HG02610 (cell line): ENCODE data around the gene UBTD1.

Experiments
- ATAC-seq: cut with Tn5 transposase; IDR thresholded peaks from one replicate; pipeline ENCODE4 v1.9.1; 2021; ENCODE audit warnings: mild to moderate bottlenecking, moderate library complexity; ENCODE audit not compliant: unreplicated experiment

Gene UBTD1

DNA sequence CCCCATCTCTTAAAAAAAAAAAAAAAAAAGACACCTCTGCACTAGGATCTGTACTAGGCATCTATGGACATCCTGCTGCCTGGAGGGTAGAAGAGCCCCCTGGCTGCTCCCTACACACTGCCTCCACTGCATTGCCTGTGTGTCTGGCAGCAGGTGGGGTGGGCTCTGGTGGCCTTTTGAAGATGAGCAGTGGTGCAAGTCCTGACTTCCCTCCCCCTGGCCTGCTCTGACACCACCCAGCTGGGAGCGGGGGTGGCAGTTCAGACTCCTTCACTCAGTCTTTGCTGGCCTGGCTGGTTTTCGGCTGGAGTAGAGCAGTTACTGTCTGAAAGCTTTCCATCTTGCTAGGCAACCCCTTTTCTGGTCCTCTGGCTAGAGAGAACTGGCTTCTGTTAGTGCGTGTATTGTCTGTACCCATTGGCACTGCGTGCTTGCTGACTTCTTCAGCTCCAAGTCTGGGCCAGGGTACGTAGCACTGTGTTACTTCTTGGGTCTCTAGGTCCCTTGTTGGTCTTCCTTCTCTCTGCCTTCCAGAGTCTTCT is 108.4 kb downstream of the UBTD1 start:
- no peak for ATAC-seq

DNA sequence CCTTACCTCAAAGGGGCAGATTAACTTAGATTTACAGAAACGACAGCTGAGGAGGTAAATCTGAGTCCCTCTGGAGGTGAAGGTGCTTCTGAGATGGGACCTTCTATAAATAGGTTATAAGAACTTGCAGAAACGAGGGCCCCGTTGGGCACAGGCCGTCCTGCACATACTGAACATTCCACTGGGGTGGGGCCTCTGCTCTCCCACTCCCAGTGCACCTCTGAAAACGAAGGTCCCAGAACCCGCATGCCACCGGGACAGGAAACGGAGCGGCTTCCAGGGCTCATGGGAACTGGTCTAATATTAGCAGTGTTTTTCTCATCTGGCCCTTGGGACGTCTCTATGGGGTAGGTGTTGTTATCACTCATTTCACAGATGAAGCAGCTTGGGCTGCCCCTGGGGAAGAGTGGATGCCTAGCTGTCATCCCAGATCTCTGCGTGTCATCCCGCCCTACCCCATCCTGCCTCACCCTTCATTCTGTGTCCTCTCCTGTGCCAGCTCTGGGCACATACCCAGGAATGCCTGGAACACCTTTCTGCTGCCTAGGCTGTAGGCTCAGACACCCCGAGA is 110.4 kb downstream of the UBTD1 start:
- ATAC-seq, result no peak

DNA sequence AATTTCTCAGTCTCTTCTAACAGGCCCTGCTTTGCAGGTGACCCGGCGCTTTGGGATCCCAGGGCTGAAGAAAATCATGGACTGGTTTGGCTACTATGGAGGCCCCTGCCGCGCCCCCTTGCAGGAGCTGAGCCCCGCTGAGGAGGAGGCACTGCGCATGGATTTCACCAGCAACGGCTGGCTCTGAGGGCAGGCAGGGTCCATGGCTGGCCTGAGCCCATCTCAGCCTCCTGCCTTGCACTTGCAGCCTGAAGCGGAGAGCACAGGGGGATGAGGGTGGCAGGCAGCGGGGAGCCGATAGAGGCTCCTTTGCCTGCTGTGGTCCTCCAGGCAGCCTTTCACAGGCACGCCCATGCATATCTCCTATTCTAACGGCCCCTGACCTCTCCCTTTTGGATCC is 112.7 kb downstream of the UBTD1 start:
- no peak for ATAC-seq

DNA sequence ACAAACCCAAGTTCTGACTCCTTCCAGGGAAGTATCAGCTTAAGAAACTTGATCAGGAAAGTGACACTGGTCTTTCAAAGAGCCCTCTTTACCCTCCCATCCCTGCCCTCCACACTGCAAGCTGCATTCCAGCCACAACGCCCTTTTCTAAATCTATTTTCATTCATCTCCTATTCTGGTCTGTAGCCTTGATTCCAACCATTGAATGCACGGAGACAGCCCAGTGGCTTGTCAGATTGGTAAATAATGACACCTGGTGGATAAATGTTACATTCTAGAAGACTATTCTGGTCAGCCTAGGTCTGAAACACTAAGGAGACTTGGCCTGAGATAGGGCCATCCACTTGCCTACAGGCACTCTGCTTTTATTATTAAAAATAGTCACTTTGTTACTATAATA is 113.7 kb downstream of the UBTD1 start:
- ATAC-seq, result no peak

DNA sequence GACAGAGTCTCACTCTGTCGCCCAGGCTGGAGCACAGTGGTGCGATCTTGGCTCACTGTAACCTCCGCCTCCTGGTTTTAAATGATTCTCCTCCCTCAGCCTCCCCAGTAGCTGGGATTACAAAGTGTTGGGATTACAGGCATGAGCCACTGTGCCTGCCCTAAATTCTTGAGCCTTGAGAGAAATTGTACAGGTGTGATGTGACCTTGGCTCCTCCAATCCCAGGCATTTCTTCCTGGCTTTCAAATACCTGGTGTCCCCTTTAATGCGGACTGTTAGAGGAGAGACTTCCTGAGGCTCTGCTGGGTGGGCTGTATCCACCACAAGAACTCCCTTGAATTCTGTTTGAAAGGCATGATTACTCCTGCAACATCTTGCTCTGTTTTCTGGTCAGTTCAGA is 119.6 kb downstream of the UBTD1 start:
- no peak for ATAC-seq

DNA sequence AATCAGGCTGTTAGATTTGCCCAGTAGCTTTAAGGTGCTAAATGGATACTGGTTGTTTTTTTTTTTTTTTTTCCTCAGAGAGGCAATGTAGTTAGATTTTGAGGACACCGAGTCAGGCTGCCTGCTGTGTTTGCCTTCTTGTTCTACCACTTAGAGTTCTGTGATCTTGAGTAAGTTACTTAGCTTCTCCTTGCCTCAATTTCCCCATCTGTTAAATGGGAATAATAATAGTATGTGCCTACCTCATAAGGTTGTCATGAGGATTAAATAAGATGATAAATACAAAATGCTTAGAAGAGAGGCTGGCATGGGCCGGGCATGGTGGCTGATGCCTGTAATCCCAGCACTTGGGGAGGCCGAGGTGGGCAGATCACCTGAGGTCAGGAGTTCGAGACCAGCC is 120.0 kb downstream of the UBTD1 start:
- ATAC-seq, result no peak
